Astrocyte of the spinal cord (primary cell): Measurements from ENCODE around the gene GOLGA5.
A peak's percentile ranks its signal among the peaks of the same experiment; 100 is the strongest.
"Not testable (repeated sequence)": the region's sequence is repeated elsewhere in the genome, so short reads cannot be mapped to it uniquely, and the experiment has no call there.

Experiments
- DNase-seq: peaks from one replicate; pipeline ENCODE4 v3.0.0; 2011; ENCODE audit warnings: low read depth, low spot score
- H3K4me3 ChIP-seq: 2 replicates; pipeline ENCODE4 v1.5.1; 2011; ENCODE audit warnings: low read depth, mild to moderate bottlenecking, low read length, moderate library complexity
- in situ Hi-C: cut with HindIII; loops from 2 replicates; pipeline ENCODE4 v1.10.0; 2017; ENCODE audit warnings: low sequenced_read_pairs
- TF ChIP-seq, protein P1 (sequence below): IDR thresholded peaks from 2 replicates; pipeline ENCODE4 v1.5.1; 2012; ENCODE audit warnings: low read depth, mild to moderate bottlenecking, low read length, inconsistent platforms

The GOLGA5 gene, protein sequence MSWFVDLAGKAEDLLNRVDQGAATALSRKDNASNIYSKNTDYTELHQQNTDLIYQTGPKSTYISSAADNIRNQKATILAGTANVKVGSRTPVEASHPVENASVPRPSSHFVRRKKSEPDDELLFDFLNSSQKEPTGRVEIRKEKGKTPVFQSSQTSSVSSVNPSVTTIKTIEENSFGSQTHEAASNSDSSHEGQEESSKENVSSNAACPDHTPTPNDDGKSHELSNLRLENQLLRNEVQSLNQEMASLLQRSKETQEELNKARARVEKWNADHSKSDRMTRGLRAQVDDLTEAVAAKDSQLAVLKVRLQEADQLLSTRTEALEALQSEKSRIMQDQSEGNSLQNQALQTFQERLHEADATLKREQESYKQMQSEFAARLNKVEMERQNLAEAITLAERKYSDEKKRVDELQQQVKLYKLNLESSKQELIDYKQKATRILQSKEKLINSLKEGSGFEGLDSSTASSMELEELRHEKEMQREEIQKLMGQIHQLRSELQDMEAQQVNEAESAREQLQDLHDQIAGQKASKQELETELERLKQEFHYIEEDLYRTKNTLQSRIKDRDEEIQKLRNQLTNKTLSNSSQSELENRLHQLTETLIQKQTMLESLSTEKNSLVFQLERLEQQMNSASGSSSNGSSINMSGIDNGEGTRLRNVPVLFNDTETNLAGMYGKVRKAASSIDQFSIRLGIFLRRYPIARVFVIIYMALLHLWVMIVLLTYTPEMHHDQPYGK

DNA sequence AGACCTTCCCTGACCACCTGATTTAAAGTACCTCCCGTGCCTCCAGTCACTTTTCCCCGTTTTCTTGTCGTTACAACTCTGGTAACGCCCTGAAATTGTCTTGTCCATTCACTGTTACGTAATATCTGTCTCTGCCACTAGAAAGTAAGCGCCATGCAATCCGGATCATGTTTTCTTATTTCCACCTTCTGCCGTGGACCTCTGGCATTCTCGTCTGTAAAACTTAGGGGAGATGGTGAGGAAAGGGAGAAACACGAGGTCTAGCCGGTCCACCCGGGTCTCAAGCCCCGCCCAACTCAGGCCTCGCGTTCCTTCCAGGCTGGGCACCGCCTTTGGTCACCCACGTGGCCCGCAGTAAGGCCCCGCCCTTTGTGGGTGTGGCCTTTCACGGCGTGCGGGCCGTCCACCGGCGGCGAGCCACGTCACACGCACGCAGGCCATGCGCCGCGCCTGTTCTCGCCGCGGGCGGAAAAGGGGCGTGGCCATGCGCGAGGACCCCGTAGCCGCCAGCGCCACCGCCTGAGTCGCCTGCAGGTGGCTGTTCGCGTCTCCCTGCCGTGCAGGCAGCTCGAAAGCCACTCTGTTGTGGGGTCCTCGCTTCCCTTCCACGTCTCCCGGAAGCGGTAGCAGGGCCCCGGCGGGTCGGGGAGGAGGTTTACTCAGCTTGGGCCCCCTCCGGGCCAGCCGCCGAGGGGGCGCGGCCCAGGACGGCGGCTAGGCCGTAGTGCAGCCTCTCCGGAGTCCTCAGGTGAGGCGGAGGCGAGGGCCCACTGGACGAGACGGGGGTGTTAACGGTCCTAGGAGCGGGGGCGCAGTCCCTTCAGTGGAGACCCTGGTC lies at the start of gene GOLGA5:
Gene GOLGA5 (plus strand): TSS at position 597 of the 838 bp plus-strand sequence. CDS start 3,133 bp downstream, outside the sequence.
- H3K4me3 ChIP-seq: peak within 1 kb of the TSS; percentile 97
- TF ChIP-seq, protein P1, sequence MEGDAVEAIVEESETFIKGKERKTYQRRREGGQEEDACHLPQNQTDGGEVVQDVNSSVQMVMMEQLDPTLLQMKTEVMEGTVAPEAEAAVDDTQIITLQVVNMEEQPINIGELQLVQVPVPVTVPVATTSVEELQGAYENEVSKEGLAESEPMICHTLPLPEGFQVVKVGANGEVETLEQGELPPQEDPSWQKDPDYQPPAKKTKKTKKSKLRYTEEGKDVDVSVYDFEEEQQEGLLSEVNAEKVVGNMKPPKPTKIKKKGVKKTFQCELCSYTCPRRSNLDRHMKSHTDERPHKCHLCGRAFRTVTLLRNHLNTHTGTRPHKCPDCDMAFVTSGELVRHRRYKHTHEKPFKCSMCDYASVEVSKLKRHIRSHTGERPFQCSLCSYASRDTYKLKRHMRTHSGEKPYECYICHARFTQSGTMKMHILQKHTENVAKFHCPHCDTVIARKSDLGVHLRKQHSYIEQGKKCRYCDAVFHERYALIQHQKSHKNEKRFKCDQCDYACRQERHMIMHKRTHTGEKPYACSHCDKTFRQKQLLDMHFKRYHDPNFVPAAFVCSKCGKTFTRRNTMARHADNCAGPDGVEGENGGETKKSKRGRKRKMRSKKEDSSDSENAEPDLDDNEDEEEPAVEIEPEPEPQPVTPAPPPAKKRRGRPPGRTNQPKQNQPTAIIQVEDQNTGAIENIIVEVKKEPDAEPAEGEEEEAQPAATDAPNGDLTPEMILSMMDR: no peak
- peak; percentile 98 for DNase-seq
- in situ Hi-C loops: no loop called here

DNA sequence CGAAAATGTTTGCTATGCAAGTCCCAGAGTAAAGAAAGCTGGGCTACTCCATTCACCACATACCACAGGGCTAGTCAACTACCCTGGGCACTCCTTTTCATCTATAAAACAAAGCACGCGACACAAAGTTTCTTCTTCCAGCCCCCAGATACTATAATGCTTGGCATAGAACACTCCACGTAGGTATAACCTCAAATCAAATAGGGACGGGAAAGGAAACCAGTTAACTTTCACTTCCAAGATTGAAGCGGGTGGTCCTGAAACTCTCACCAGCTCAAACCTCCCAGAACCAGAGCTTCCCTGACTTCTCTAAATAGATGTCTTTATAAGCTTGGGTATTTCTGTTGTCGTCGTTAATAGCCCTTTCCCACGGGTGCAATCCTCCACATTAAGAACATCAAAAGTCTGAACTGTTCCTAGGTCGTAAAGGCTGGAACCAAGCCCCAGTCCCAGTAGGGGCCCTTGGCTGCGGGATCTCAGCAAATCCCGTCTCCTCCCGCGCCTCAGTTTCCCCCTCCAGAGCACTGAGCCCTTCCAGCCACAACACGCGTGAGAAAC lies 46.3 kb upstream of the GOLGA5 start:
- peak overlapping the region; percentile 76 for H3K4me3 ChIP-seq
- in situ Hi-C loops: no loop called here
- TF ChIP-seq, protein P1: no peak
- DNase-seq: peak; percentile 27

DNA sequence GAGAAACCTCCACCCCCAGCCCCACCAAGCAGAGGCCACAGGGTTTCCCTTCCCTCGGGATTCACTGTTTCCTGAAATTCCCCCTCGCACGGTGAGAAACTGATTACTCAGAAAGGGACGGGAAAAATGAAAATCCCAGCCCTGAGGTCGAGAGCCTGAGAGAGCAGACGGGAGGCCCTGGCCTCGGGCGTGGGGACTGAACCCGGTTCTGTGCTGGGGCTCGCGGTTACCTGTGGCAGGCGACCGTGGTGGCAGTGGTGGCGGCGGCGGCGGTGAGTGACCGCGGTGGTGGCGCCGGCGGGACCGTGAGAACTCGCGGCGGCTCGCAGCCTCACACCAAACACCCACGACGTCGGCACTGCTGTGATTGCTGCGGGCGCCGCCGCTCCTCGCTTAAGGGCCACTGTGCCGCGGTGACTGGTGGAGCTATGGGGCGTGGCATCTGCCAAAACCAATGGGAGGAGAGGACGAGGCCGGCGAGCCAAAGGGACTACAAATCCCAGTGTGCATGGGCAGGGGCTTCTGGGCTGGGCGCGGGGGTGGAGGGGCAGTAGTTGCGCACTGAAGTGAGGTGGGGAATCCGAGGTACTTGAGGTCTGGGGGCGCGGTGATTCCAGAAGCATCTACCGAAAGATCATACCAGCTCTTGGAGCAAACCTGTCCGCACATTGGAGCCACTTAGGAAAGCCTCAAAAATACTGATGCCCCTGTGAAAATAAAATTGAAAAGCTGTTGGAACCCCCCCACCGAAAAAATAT lies 45.7 kb upstream of the GOLGA5 start, which contains the start of gene LGMN:
Gene LGMN (minus strand): TSS at position 369 of the 758 bp plus-strand sequence. CDS start 15,841 bp downstream, outside the sequence.
- TF ChIP-seq, protein P1: no peak
- H3K4me3 ChIP-seq: peak within 1 kb of the TSS; percentile 76
- in situ Hi-C loops: no loop called here
- DNase-seq: peak; percentile 91

DNA sequence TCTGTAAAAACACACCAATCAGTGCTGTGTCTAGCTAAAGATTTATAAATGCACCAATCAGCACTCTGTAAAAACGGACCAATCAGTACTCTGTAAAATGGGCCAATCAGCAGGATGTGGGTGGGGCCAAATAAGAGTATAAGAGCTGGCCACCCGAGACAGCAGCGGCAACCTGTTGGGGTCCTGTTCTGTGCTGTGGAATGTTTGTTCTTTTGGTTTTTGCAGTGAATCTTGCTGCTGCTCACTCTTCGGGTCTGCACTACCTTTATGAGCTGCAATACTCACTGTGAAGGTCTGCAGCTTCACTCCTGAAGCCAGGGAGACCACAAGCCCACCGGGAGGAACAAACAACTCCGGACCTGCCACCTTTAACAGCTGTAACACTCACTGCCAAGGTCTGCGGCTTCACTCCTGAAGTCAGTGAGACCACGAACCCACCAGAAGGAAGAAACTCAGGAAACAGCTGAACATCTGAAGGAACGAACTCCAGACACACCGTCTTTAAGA lies 43.8 kb upstream of the GOLGA5 start:
- DNase-seq, in situ Hi-C loops, H3K4me3 ChIP-seq: not testable (repeated sequence)

DNA sequence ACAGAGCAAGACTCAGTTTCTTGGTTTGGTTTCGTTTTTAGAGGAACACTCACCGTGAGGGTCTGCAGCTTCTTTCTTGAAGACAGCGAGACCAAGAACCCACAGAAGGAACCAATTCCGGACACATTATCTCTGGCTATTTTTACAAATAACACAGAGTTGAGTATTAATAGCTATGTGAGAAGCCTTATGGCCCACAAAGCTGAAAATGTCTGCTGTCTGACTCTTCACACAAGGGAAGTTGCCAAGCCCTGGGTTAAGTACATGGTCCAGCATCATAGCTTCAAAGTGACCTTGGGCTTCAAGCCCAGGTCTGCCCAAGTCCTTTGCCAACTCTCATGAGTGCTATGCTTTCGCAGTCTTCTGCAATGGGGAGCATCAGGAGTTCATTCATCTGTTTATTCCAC lies 43.1 kb upstream of the GOLGA5 start:
- no peak for DNase-seq
- in situ Hi-C loops: no loop called here
- TF ChIP-seq, protein P1: no peak
- H3K4me3 ChIP-seq: no peak overlapping the region

DNA sequence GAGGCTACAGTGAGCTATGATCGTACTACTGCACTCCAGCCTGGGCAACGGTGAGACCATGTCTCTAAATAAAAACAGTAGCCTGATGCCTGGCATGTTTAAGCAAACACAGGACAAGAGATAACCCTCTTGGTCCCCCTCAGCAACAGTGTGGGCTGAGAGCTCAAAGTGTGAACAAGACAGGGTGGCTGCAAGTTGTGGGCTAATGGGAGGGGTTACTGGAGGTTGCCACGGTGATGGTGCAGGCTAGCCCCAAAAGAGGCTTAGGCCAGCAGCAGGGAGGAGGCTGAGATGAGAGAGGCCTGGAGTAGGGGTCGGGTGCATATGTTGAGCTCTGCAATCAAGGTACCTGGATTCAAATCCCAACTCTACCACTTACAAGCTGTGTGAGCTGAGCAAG lies 42.3 kb upstream of the GOLGA5 start:
- in situ Hi-C loops: no loop called here
- TF ChIP-seq, protein P1: no peak
- no peak overlapping the region for H3K4me3 ChIP-seq
- DNase-seq: no peak
